AG09309 (cell line): ENCODE data around the gene SHQ1.
"Not testable (repeated sequence)": the region's sequence is repeated elsewhere in the genome, so short reads cannot be mapped to it uniquely, and the experiment has no call there.

Experiments
- DNase-seq: peaks from one replicate; pipeline ENCODE4 v3.0.0-alpha.2; 2010; ENCODE audit warnings: low read depth
- H3K4me3 ChIP-seq: 2 replicates; pipeline ENCODE4 v1.5.1; 2011; ENCODE audit warnings: mild to moderate bottlenecking, low read depth, low read length, moderate library complexity; ENCODE audit not compliant: control insufficient read depth
- CTCF ChIP-seq: IDR thresholded peaks from 2 replicates; pipeline ENCODE4 v1.5.1; 2011; ENCODE audit warnings: mild to moderate bottlenecking, low read depth, low read length, inconsistent platforms; ENCODE audit not compliant: insufficient read depth, control insufficient read depth; ENCODE audit errors: missing control alignments

SHQ1 gene

GRCh38 chr3:72794079-72794478 is 54.2 kb downstream of the SHQ1 start:
- no peak for TF ChIP-seq CTCF
- H3K4me3 ChIP-seq: no peak overlapping the region
- no peak for DNase-seq

GRCh38 chr3:72791161-72791560 is 57.1 kb downstream of the SHQ1 start:
- no peak overlapping the region for H3K4me3 ChIP-seq
- DNase-seq: no peak
- no peak for TF ChIP-seq CTCF

- DNase-seq: no peak
- H3K4me3 ChIP-seq: no peak overlapping the region
- TF ChIP-seq CTCF: no peak
Measured at GRCh38 chr3:72789786-72790185, 58.5 kb downstream of the SHQ1 start.

- H3K4me3 ChIP-seq, DNase-seq: not testable (repeated sequence)
Measured at GRCh38 chr3:72788232-72788631, 60.0 kb downstream of the SHQ1 start.

- DNase-seq: no peak
- H3K4me3 ChIP-seq: no peak overlapping the region
Measured at GRCh38 chr3:72786668-72787067, 61.6 kb downstream of the SHQ1 start.

GRCh38 chr3:72784226-72784625 is 64.0 kb downstream of the SHQ1 start:
- TF ChIP-seq CTCF: no peak
- no peak overlapping the region for H3K4me3 ChIP-seq
- no peak for DNase-seq

More at GRCh38 chr3:72786668-72787067, 61.6 kb downstream of the SHQ1 start:
- no peak for TF ChIP-seq CTCF

GRCh38 chr3:72782521-72782920 is 65.7 kb downstream of the SHQ1 start:
- H3K4me3 ChIP-seq: no peak overlapping the region
- no peak for TF ChIP-seq CTCF
- DNase-seq: no peak
